GM21717 (cell line): Measurements from ENCODE around the gene ZNF217.
"Not testable (repeated sequence)": the region's sequence is repeated elsewhere in the genome, so short reads cannot be mapped to it uniquely, and the experiment has no call there.

Source experiments
- ATAC-seq: cut with Tn5 transposase; IDR thresholded peaks from one replicate; pipeline ENCODE4 v1.9.1; 2021; ENCODE audit warnings: mild to moderate bottlenecking, moderate library complexity; ENCODE audit not compliant: unreplicated experiment

ZNF217 gene

GRCh38 chr20:53622247-53623133 lies 28.9 kb upstream of the ZNF217 start:
- ATAC-seq = no peak

DNA sequence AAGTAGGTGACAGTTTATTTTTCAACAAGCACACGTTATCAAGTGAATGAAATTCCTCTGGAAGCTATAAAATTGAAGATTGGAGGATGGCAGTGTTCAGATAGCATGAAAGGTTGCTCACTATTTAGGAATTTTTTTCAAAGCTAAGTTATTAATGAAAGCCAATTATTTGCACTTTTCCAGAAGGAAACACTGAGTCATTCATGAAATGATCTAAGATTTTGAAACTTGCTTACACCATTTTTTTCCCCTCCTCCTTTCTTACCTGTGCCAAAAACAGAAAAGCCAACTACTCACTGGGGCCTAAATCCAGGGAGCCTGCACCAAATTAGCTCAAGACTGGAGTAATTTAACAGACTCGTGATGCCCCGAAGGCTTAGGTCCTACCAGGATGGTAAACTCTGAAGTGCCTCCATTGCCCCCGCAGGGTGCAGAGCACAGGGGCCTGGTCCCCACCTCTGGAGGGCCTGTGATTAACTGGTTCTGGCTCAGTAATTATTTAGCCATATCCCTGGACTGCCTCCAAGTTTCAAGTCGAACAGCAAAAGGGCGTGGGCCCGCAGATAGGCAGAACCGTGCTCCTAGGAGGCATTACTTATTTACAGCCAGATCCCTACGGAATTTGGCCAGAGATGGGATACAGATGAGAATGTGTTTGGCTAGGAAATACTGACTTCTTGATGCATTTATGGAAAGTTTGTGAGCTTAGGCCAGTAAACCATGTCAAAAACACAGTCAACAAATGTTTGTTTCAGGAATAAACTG lies 28.0 kb upstream of the ZNF217 start:
- ATAC-seq = no peak

DNA sequence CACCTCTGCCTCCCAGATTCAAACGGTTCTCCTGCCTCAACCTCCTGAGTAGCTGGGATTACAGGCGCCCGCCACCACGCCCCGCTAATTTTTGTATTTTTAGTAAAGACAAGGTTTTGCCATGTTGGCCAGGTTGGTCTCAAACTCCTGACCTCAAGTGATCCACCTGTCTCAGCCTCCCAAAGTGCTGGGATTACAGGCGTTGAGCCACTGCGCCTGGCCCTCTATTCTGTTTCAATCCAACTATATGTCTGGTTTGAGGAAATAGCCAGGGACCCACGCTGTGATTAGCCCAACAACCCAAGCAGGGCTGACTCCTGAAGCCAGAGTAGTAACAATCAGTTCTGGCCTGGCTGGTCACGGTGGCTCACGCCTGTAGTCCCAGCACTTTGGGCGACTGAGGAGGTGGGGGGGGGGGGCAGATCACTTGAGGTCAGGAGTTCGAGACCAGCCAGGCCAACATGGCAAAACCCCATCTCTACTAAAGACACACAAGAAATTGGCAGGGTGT lies 24.9 kb upstream of the ZNF217 start:
- ATAC-seq = not testable (repeated sequence)

GRCh38 chr20:53617791-53618489 lies 24.3 kb upstream of the ZNF217 start:
- no peak for ATAC-seq

GRCh38 chr20:53616489-53616888 lies 22.9 kb upstream of the ZNF217 start:
- ATAC-seq = not testable (repeated sequence)

- ATAC-seq = no peak
Measured at GRCh38 chr20:53613748-53614147, 20.1 kb upstream of the ZNF217 start.

GRCh38 chr20:53612289-53612688 lies 18.6 kb upstream of the ZNF217 start:
- ATAC-seq = not testable (repeated sequence)

- peak; percentile 53 for ATAC-seq
Measured at GRCh38 chr20:53611449-53611894, 17.8 kb upstream of the ZNF217 start.

- peak; percentile 43 for ATAC-seq
Measured at GRCh38 chr20:53609491-53610445, 16.1 kb upstream of the ZNF217 start.

- no peak for ATAC-seq
Measured at GRCh38 chr20:53608456-53609452, 15.1 kb upstream of the ZNF217 start.

DNA sequence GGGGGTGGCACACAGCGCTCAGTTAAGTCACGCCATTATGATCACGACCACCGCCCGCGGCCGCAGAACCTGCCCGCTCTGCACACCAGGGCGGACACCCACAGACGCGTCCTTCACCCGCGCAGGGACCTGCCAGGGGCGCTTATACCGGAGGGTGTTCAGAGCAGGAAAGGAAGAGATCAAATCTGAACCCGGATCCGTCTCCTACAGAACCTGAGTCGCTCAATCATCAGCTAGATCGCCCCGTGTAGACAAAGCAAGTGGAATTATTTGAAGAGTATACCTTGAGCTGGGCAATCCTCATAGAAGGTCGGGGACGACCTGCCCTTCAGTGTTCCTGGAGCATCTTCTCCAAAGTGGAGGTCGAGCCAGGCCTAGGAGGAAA lies 14.4 kb upstream of the ZNF217 start:
- no peak for ATAC-seq

- no peak for ATAC-seq
Measured at GRCh38 chr20:53606364-53606985, 12.8 kb upstream of the ZNF217 start.

DNA sequence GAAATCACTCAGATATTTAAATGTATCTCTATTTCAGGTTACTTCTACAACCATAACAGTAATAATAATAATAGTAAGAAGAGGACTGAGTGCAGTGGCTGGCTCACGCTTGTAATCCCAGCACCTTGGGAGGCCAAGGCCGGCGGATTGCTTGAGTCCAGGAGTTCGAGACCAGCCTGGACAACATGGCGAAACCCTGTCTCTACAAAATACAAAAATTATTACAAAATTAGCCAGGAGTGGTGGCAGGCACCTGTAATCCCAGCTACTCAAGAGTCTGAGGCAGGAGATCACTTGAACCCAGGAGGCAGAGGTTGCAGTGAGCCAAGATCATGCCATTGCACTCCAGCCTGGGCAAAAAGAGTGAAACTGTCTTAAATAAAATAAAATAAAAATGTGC lies 11.8 kb upstream of the ZNF217 start:
- ATAC-seq = not testable (repeated sequence)

DNA sequence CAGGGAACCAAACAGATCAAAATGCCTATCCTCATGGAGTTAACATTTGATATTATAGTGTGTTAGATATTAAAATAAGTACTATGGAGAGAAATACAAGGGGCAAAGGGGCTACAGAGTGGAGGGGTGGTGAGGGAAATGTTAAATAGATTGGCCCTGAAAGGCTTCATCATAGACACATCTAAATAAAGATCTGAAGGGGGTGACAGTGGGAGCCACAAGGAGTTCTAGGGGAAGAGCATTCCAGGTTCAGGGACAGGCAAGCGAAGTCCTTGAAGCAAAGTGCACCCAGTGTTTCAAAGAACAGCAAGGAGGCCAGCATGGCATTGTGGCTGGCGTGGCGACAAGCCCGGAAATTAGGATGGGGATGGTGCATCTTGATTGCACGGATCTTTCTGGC lies 11.2 kb upstream of the ZNF217 start:
- ATAC-seq = not testable (repeated sequence)

DNA sequence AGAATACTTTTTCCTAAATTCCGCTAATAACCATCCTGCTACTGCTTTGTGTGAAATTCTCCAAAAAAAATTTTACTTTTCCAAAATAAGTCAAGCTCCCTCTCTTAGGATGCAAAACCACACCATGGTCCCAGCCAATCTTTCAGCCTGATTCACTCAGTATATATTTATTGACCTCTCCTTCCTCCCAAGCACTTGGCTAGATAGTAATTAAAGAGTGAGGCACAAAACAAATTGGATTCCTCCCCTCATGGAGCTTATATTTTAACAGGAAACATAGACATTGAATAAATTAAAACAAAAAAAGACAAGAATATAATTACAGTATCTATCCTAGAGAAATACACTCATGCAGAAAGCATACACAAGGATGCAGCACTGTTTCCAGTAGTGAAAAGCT lies 9.0 kb upstream of the ZNF217 start:
- no peak for ATAC-seq

GRCh38 chr20:53599910-53600632 lies 6.4 kb upstream of the ZNF217 start:
- ATAC-seq = no peak

GRCh38 chr20:53599378-53599777 lies 5.7 kb upstream of the ZNF217 start:
- ATAC-seq = no peak

DNA sequence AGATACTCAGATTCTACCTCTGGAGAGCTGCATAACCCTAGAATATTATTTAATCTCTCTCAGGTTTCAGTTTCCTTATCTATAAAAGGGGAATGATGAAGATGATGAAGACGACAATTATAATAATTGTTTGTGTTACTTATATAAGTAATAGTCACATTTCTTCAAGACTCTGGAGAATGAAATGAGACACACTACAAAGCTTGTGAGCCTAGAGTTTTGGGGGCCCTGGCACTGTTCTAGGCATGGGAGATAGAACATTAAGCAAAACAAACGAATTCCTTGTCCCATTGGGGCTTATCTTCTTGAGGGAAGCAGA lies 5.4 kb upstream of the ZNF217 start:
- ATAC-seq = no peak
